Subcutaneous adipose tissue (tissue), 4 donors: Measurements from ENCODE around the gene KCNF1. TPM values are rescaled to one million over a fixed set of nuclear protein-coding genes. Genes with fewer than 3 reads are reported as not detected.

Experiments
- CTCF ChIP-seq: fragments of 450-650 bp; IDR thresholded peaks from one replicate; pipeline ENCODE4 v1.5.1; 2016; ENCODE audit warnings: low read depth, mild to moderate bottlenecking, control low read depth, antibody characterized with exemption, moderate library complexity
- total RNA-seq, 4 donors: library from RNA; depleted of rRNA; stranded (reverse); fragments of >200 nt; gene quantifications; one replicate each; pipeline ENCODE4 v1.1.0, GENCODE V29; 2016

KCNF1 gene
- total RNA-seq, 4 donors from 2014 or later: not detected

GRCh38 chr2:10939058-10939457 is 27.3 kb downstream of the KCNF1 start:
- TF ChIP-seq CTCF: no peak

GRCh38 chr2:10940596-10940995 is 28.9 kb downstream of the KCNF1 start:
- no peak for TF ChIP-seq CTCF

GRCh38 chr2:10941383-10941782 is 29.6 kb downstream of the KCNF1 start:
- no peak for TF ChIP-seq CTCF

GRCh38 chr2:10944799-10945198 is 33.1 kb downstream of the KCNF1 start:
- TF ChIP-seq CTCF: no peak

- TF ChIP-seq CTCF: no peak
These were observed 34.7 kb downstream of the KCNF1 start for GRCh38 chr2:10946394-10946793.

GRCh38 chr2:10947005-10947440 is 35.3 kb downstream of the KCNF1 start:
- TF ChIP-seq CTCF: no peak

GRCh38 chr2:10947446-10948187 is 35.9 kb downstream of the KCNF1 start:
- no peak for TF ChIP-seq CTCF
